ENCODE results near the gene SMCO2.

DNA sequence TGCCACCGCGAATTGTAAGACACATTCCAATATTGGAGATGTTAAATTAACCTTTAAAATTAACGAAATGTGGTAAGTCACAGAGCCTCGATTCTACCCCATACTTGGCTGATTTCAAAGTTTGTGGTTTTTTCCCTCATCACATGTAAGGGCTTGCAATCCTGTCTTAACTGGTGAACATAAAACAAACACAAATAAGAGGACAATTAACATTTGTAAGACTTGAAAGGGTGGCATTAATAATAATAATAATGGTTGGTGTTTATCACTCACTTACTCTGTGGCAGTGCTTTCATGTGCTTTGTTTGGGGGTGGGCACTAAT, 104.1 kb downstream of the SMCO2 start:
- TF ChIP-seq CHD2 (IDR thresholded peaks at IDR 0.05; ENCODE audit: low read length), result no peak
- TF ChIP-seq POLR2A (IDR thresholded peaks at IDR 0.05; ENCODE audit: control extremely low read depth in 1 of 2, low read depth in 2 of 2, low read length in 2 of 2), result no peak
- TF ChIP-seq CREB1 (IDR thresholded peaks at IDR 0.05), result no peak

Data from H1 (cell line).